ENCODE measurements around the gene NWD2.

DNA sequence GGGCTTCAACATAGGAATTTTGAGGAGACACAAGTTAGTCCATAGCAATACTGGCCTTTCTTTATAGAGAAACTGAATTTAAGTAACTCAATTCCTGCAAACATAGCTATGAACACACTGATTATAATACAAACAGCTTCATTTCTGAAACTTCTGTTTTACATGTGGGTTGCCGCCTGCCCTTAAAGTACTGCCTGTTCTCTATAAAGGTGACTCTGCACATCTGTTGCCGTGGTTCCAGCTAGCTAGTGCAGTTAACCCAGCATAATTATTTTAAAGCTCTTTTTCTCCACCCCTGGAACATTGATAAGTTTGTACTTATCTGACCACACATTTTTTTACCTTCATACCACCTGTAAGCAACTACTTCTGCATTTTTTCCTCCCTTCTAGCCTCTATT is 177.6 kb downstream of the NWD2 start:
- TF ChIP-seq, protein P1, sequence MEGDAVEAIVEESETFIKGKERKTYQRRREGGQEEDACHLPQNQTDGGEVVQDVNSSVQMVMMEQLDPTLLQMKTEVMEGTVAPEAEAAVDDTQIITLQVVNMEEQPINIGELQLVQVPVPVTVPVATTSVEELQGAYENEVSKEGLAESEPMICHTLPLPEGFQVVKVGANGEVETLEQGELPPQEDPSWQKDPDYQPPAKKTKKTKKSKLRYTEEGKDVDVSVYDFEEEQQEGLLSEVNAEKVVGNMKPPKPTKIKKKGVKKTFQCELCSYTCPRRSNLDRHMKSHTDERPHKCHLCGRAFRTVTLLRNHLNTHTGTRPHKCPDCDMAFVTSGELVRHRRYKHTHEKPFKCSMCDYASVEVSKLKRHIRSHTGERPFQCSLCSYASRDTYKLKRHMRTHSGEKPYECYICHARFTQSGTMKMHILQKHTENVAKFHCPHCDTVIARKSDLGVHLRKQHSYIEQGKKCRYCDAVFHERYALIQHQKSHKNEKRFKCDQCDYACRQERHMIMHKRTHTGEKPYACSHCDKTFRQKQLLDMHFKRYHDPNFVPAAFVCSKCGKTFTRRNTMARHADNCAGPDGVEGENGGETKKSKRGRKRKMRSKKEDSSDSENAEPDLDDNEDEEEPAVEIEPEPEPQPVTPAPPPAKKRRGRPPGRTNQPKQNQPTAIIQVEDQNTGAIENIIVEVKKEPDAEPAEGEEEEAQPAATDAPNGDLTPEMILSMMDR (tag by site-specific recombination; IDR thresholded peaks at IDR 0.05), result no peak
- TF ChIP-seq ZNF146 (tag by site-specific recombination; IDR thresholded peaks at IDR 0.05) (no peak), GLIS2 (tag by site-specific recombination; IDR thresholded peaks at IDR 0.05) (no peak), ATF2 (tag by site-specific recombination; IDR thresholded peaks at IDR 0.05; ENCODE audit: low read depth) (no peak), ZNF654 (tag by site-specific recombination; IDR thresholded peaks at IDR 0.05; ENCODE audit: low read depth) (no peak)
